ENCODE data around the gene HSD11B2. TPM values are rescaled to one million over a fixed set of nuclear protein-coding genes. Genes with fewer than 3 reads are reported as not detected.

The HSD11B2 gene
- total RNA-seq, 2 donors from 2014 or later: 11.4 to 35.6 TPM

- H3K9me3 ChIP-seq: no peaks in the 10 kb centered on the region
- peaks cover 13% of the 10 kb centered on the region for H3K4me1 ChIP-seq (replicated peaks)
- peak overlapping the region; percentile 32 to 43 for H3K4me3 ChIP-seq
- TF ChIP-seq POLR2A (IDR thresholded peaks at IDR 0.05) (no peak), POLR2AphosphoS5 (IDR thresholded peaks at IDR 0.05) (no peak)
- TF ChIP-seq, protein P1, sequence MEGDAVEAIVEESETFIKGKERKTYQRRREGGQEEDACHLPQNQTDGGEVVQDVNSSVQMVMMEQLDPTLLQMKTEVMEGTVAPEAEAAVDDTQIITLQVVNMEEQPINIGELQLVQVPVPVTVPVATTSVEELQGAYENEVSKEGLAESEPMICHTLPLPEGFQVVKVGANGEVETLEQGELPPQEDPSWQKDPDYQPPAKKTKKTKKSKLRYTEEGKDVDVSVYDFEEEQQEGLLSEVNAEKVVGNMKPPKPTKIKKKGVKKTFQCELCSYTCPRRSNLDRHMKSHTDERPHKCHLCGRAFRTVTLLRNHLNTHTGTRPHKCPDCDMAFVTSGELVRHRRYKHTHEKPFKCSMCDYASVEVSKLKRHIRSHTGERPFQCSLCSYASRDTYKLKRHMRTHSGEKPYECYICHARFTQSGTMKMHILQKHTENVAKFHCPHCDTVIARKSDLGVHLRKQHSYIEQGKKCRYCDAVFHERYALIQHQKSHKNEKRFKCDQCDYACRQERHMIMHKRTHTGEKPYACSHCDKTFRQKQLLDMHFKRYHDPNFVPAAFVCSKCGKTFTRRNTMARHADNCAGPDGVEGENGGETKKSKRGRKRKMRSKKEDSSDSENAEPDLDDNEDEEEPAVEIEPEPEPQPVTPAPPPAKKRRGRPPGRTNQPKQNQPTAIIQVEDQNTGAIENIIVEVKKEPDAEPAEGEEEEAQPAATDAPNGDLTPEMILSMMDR (IDR thresholded peaks at IDR 0.05): peak in 1 of 4 experiments; percentile 26
- H3K36me3 ChIP-seq: no peaks in the 10 kb centered on the region
- no peak for DNase-seq (ENCODE audit: low spot score)
- intact Hi-C loops (cut with DNase I): no loop called here
- peak overlapping the region; percentile 70 to 87 for H3K27ac ChIP-seq
- H3K27me3 ChIP-seq (replicated peaks; ENCODE audit: insufficient read depth): no peaks in the 10 kb centered on the region
- WGBS: under 1% methylated on average over 20 of the region's 53 CpGs
Measured at GRCh38 chr16:67430504-67430976, 381 bp upstream of the HSD11B2 start.

GRCh38 chr16:67431775-67432505 lies 1.0 kb downstream of the HSD11B2 start:
- Histone ChIP-seq H3K36me3 (no peaks in the 10 kb centered on the region), H3K4me3 (peak overlapping the region; percentile 32 to 43), H3K9me3 (no peaks in the 10 kb centered on the region), H3K27me3 (replicated peaks; ENCODE audit: insufficient read depth) (no peaks in the 10 kb centered on the region), H3K4me1 (replicated peaks) (peaks cover 13% of the 10 kb centered on the region), H3K27ac (peak overlapping the region; percentile 70 to 87)
- TF ChIP-seq, protein P1 (IDR thresholded peaks at IDR 0.05): no peak
- TF ChIP-seq POLR2AphosphoS5 (IDR thresholded peaks at IDR 0.05) (no peak), POLR2A (IDR thresholded peaks at IDR 0.05) (no peak)
- 46% methylated on average over 13 of the region's 13 CpGs for WGBS
- DNase-seq (ENCODE audit: low spot score): no peak
- intact Hi-C loops (cut with DNase I): no loop called here

- TF ChIP-seq POLR2A (IDR thresholded peaks at IDR 0.05) (no peak), POLR2AphosphoS5 (IDR thresholded peaks at IDR 0.05) (no peak)
- TF ChIP-seq, protein P1 (IDR thresholded peaks at IDR 0.05): no peak
- H3K9me3 ChIP-seq: no peaks in the 10 kb centered on the region
- H3K4me3 ChIP-seq: no peak overlapping the region
- H3K27me3 ChIP-seq (replicated peaks; ENCODE audit: insufficient read depth): no peaks in the 10 kb centered on the region
- H3K36me3 ChIP-seq: no peaks in the 10 kb centered on the region
- intact Hi-C loops (cut with DNase I): no loop called here
- no peak for DNase-seq (ENCODE audit: low spot score)
- WGBS: 72% methylated on average over 5 of the region's 5 CpGs
- peaks cover 13% of the 10 kb centered on the region for H3K4me1 ChIP-seq (replicated peaks)
- H3K27ac ChIP-seq: peak overlapping the region; percentile 70 to 87
Measured at GRCh38 chr16:67432506-67432890, 1.6 kb downstream of the HSD11B2 start.

GRCh38 chr16:67433131-67433719 lies 2.3 kb downstream of the HSD11B2 start:
- WGBS: 72% methylated on average over 5 of the region's 5 CpGs
- DNase-seq (ENCODE audit: low spot score): no peak
- Histone ChIP-seq H3K9me3 (no peaks in the 10 kb centered on the region), H3K36me3 (peaks cover 0 to 1% of the 10 kb centered on the region in 2 donors), H3K4me3 (no peak overlapping the region), H3K4me1 (replicated peaks) (peaks cover 12% of the 10 kb centered on the region), H3K27ac (peak overlapping the region in 1 of 2 donors; percentile 87), H3K27me3 (replicated peaks; ENCODE audit: insufficient read depth) (no peaks in the 10 kb centered on the region)
- TF ChIP-seq, protein P1 (IDR thresholded peaks at IDR 0.05): no peak
- TF ChIP-seq POLR2A (IDR thresholded peaks at IDR 0.05) (no peak), POLR2AphosphoS5 (IDR thresholded peaks at IDR 0.05) (no peak)
- intact Hi-C loops (cut with DNase I): no loop called here

All from prostate gland (tissue), 2 donors.